ENCODE results near the gene SH2D2A. TPM values are rescaled to one million over a fixed set of nuclear protein-coding genes. Genes with fewer than 3 reads are reported as not detected.

Gene SH2D2A
- polyA plus RNA-seq, 1 donor: 0.39 TPM

DNA sequence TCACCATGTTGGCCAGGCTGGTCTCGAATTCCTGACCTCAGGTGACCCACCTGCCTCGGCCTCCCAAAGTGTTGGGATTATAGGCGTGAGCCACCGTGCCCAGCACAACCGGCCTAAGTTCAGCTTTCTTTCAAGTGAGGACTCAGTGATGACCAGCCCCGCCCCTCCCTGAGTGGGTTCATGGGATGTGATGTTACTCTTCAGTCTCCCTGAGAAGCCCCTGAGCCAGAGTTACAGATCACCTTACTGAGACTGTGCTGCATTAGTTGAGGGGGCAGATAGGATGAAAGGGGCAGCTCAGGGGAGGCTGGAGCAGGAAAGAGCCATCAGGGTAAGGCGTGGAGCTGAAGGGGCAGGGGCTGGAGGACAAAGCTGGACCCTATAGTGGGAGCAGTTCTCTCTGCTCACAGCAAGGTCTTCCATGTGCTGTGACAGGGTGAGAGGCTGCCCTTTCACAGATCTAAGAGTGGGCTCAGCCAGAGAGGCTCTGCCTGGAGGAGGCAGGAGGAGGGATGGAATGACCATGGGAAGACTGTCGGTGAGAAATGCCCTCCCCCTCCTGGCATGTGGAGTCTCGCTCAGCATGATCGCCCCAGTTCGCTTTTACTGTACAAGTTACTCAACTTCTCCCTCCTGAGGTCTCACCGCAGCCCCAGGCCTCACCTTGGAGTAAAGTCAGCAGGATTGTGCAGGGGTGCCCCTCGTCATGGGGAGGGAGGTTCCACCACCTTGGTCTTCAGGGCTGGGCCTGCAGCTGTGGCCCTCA lies 13.4 kb downstream of the SH2D2A start:
- no peak for DNase-seq (ENCODE audit: low read depth)

DNA sequence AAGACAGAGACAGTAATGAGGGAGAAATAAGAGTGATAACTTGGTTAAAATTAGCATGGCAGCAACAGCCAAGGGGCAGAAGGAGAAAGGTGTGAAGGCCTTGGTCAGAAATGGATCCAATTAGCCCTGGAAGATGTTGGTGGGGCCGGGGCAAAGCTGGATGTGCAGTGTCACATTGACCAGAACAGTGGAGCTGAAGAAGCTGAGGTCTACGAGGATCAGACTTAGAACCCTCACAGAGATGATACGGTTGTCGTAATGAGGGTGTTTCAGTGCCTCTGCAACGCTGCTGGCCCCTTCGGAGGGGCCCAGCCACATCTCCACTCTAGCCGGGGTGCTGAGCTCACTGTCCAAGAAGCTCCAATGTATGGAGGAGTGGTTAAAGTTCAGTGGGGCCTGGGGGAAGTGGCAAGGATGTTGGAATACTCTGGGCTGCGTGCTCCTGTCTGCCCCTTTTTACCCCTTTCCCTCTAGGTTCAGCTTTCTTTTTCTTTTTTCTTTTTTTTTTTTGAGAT lies 14.2 kb downstream of the SH2D2A start:
- no peak for DNase-seq (ENCODE audit: low read depth)

DNA sequence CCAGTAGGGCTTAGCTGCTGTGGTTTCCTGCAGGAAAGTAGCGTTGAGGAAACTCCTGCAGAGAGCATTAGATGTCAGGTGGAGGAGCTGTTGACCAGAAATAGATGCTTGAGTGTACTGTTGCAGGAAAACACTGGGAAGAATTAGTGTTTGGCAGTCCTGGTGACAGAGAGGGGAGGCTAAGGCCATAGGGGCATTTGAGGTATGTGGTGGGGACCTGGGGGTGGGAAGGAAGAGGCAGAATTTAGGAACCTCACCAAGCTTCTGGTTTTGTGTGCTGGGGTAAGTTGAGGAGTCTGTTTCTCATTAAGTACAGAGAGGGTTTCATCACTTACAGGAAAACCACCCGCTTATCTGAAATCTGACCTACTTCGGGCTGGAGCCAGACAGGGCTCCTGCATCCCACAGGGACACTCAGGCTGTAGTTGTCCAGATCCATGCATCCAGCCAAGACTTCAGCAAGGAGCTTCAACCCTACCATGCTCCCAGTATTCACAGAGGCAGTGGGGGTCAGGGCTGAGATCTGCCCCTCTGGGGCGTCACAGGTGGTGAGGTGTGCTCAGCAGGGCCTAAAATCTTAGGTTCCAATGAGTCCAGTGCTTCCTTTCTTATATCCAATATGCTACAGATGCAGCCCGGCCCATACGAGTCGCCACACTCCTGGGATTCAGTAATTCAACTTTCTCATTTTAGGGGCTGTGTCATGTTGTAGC lies 15.1 kb downstream of the SH2D2A start:
- no peak for DNase-seq (ENCODE audit: low read depth)

DNA sequence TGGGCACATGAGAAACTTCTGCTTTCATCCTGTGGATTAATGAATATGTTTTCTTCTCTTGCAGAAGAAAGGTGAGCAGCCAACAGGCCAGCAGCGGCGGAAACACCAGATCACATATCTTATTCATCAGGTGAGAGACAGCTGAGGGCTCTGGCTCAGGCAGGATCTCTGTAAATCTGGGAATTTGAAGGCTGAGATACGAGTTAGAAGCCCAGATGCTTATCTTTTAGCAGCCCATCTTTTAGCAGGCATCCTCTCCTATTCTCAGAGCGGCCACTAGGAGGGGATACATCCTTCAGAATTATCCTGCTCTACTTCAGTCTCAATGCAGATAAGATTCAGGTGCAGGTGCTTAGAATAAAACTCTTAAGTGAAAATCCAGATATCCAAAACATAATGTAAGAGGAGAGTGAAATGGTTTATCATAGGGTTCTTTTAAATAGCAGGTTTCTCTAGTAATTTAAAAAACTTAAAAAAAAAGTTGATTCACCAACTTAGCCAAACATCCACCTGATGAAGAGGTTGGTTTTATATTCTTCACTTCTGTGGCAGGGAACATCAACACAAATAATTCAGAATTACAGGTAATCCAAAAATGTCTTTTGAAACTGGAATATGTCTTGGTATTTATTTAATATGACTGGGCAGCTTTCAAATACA lies 19.3 kb downstream of the SH2D2A start:
- DNase-seq (ENCODE audit: low read depth): no peak

DNA sequence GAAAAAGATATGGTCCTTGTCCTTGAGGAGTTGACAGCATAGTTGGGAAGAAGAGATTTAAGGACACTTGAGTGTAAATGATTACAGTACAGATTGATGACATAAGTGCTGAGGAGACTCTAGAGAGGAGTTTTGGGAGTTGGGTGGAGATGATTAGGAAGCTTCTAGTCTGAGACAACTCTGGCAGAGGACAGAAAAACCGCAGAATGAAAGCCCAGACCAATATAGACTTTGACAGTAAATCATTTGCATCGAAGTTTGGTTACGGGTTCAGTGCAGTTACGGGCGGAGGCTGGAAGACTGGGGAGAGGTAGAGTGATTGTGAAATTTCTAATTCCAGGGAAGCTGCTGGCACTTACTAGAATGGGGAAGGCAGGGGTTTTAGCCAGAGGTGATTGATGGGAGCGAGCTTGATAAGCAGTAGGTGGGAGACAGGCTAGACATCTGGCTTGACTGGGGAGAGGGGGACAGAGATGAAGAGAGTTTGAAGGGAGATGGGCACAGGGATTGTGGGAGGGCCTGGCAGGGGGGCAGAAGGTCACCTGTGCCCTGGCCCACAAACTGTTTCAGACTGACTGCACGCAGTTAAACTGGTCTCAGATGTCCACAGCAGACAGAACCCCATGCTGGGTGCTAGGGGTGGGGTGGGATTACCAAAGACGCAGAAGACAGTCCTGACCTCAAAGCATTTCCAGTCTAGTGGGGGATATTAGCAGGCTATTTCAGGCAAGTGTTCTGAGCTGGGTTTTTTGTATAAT lies 20.1 kb downstream of the SH2D2A start:
- DNase-seq (ENCODE audit: low read depth): no peak

DNA sequence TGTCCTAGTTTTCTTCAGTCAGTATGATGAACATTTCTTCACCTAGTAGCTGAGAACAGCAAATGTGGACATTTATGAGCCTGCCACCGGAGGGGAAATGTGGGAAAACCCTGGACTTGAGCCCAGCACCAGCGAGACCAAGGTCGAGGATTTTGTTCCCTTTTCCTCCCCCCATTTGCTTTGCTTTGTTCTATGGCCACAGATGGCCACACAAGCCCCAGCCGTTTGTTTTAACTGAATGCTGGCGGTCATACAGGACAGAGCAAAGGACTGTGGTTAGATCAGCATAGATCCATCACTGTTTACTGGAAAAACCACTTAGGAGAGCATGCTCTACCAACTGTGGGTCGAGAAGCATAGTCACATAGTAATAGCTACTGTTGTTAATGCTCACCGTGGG lies 20.9 kb downstream of the SH2D2A start:
- no peak for DNase-seq (ENCODE audit: low read depth)

DNA sequence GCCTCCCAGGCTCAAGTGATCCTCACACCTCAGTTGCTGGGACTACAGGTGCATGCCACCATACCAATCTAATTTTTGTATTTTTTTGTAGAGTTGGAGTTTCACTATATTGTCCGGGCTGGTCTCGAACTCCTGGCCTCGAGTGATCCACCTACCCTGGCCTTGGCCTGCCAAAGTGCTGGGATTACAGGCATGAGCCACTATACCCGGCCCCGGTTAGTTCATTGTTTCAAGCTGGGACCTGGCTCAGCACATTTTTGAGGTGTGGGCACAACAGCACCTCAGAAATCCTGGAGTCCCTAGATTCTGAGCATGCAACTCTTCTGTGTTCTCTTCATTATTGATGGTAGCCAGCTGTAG lies 21.3 kb downstream of the SH2D2A start:
- no peak for DNase-seq (ENCODE audit: low read depth)

DNA sequence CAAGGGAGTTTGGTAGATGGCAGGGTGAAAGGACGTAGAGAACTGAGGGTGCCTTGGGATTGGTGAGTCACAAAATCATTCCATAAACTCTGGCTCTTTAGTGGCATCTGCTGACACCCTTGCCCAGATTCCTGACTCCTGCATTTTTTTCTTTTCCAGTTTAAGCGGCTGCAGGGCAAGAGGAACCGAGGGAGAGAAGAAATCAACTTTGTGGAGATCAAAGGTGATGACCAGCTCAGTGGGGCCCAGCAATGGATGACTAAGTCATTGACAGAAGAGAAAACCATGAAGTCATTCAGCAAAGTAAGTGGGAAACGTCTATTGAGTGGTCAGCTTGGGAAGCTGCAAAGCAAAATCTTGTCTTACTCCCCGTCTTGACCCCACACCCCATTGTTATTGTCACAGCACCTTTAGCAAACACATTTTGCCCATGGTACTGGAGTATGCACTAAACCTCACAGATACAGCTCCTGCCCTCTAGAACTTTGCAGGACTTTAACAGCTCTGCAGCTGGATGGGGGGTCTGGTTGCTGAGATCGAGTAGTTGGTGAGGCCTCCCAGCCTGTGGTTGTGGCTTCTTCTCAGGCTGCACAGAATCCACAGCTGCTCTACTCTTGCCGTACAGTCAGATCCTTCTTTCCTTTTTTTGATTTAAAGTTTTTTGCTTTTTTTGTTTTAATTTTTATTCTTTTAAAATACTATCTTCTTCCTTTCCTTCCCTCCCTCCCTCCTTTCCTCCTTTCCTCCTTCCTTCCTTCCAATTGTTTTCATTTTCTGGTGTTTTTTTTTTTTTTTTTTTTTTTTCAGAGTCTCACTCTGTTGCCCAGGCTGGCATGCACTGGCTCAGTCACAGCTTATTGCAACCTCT lies 21.9 kb downstream of the SH2D2A start:
- no peak for DNase-seq (ENCODE audit: low read depth)

DNA sequence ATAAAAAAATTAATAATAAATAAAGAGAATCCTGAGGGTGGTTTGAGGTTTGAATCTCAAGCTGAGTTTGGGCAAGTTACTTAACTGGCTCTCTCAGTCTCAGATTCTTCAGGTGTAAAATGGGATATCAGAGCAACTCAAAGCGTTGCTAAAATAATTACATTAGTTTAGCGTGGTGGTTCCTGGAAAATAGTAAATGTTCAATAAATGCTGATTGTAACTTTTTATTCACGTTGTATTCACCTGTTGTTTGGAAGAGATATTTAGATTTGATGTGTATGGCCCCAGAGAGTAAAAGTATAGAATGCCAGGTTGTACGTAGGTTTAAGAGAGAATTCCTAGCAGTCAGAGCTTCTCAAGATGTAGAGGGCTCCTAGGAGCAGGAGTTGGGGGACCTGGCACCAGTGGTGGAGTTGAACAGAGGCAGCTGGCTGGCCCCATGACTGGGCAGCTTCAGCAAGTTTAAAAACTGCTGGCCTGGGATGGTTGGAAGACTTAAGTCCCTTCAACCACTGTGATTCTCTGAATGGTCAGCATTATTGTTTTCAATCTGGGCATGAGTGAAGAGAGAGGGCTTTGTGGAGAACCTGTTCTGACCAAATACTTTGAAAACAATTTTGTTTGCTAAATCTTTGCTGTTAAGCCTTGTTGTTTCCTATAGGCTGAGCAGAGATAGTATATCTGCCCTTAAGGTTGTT lies 26.9 kb downstream of the SH2D2A start:
- DNase-seq (ENCODE audit: low read depth): no peak

DNA sequence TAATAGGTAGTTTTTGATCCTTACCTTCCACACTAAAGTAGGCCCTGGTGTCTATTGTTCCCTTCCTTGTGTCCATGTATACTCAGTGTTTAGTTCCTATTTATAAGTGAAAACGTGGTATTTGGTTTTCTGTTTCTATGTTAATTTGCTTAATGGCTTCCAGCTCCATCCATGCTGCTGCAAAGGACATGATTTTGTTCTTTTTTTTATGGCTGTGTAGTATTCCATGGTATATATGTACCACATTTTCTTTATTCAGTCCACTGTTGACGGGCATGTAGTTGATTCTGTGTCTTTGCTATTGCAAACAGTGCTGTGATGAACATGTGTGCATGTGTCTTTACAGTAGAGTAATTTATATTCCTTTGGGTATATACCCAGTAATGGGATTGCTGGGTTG lies 28.5 kb downstream of the SH2D2A start:
- no peak for DNase-seq (ENCODE audit: low read depth)

DNA sequence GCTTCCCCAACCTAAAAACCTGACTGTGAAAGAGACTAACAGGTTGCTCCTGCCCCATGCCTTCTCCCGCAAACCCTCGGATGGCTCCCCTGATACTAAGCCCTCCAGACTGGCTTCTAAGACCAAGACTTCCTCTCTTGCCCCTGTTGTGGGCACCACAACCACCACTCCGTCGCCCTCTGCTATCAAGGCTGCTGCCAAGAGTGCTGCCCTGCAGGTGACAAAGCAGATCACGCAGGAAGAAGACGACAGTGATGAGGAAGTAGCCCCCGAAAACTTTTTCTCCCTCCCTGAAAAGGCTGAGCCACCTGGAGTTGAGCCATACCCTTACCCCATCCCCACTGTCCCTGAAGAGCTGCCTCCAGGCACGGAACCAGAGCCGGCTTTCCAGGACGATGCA lies 30.0 kb downstream of the SH2D2A start:
- no peak for DNase-seq (ENCODE audit: low read depth)

DNA sequence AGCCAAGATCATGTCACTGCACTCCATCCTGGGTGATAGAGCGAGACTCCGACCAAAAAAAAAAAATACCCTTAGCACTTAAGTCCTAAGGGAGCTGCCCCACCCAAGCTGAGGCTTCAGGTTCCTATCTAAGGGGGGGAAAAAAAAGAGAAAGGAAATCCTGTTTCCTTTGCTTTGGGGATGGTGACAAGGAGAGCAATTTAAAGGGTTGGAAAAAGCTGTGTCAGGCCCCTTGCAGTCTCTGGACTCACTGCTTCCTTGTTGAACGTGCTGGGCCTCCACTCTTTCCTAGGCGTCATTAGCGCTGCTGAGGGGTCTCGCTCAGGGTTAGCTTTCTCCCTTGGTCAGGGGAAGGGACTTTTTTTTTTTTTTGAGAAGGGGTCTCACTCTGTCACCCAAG lies 31.2 kb downstream of the SH2D2A start:
- DNase-seq (ENCODE audit: low read depth): no peak

DNA sequence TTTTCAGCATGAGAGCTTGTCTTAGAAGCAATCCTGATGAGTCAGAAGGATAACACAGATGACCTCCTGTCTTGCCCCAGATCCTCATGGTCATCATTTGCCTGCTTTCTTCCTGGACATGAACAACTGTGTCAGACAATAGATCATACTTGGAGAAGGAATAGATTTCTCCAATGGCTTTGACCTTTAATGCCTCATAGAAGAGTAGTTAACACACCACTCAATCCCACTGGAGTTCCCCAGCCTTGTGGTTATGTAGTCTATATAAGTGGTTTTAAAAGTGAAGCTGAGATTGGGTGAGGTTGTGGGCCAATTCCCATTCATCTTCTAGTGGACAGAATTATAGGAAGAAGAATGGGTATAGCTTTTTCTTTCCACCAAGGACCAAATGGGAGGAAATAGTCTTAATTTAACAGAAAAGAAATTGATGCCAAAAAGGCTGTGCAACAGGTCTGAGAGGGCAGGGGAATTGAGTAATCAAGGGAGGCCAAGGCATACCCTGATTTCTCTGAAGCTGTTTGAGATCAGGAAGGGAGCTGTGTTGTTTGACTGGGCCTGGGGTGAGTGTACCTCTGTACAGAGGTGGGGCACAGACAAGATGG lies 35.0 kb downstream of the SH2D2A start:
- no peak for DNase-seq (ENCODE audit: low read depth)

DNA sequence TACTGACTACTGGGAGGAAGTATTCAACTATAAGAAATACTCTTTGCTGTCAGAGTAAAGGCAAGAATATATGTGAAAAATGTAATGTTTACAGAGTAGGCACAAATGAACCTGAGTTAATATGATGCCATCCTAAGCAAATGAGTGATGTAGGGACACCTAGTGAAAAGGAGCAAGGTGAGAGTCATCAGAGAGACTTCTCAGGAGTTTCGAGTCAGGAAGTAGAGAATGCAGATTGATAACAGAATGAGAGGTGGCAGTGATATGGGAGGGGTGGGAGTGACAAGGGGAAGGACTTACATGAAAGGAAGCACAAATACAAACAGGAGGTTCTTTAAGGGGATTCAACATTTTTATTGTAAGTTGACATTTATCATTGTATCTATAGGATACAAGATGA lies 39.1 kb downstream of the SH2D2A start:
- DNase-seq (ENCODE audit: low read depth): no peak

DNA sequence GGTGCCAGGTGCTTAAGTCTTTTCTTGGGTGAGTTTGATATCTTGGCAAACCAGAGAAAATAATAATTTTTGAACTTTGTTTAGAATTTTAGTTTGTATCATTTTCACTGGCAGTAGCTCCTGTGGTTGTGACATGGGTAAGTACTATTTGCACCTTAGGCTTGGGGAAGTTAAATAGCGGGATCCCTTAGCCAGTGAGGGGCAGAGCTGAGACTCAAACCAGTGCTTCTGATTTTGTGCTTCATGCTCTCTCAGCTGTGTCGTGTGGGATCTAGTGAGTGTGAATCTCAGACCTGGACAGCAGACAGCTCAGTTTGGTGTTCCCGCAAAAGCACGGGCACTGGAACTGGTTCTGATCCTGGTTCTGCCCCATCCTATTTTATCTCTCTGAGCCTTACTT lies 39.7 kb downstream of the SH2D2A start:
- no peak for DNase-seq (ENCODE audit: low read depth)

DNA sequence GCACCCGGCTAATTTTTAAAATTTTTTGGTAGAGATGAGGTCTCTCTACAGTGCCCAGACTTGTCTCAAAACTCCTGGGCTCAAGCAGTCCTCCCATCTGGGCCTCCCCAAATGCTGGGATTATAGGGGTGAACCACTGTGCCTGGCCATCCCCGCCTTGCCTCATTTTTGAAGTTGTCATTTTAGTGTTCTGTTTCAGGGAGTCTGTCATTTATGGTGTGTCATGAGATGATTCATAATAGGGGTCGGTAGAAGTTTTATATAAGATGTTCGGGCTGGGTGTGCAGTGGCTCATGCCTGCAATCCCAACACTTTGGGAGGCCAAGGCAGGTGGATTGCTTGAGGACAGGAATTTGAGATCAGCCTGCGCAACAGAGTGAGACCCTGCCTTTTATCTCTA lies 40.8 kb downstream of the SH2D2A start:
- no peak for DNase-seq (ENCODE audit: low read depth)

DNA sequence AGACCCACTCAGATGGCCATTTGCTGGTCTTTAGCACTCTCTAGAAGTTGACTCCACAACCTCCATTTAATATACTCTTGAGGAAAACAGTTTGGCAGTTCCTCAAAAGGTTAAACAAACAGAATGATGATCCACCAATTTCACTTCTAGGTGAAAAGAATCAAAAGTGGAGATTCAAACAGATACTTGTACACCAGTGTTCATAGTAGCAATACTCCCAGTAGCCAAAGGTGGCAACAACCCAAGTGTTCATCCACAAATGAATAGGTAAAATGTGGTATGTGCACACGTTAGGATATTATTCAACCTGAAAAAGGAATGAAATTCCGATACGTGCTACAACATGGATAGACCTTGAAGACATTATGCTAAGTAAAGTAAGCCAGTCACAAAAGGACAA lies 43.0 kb downstream of the SH2D2A start:
- DNase-seq (ENCODE audit: low read depth): no peak

DNA sequence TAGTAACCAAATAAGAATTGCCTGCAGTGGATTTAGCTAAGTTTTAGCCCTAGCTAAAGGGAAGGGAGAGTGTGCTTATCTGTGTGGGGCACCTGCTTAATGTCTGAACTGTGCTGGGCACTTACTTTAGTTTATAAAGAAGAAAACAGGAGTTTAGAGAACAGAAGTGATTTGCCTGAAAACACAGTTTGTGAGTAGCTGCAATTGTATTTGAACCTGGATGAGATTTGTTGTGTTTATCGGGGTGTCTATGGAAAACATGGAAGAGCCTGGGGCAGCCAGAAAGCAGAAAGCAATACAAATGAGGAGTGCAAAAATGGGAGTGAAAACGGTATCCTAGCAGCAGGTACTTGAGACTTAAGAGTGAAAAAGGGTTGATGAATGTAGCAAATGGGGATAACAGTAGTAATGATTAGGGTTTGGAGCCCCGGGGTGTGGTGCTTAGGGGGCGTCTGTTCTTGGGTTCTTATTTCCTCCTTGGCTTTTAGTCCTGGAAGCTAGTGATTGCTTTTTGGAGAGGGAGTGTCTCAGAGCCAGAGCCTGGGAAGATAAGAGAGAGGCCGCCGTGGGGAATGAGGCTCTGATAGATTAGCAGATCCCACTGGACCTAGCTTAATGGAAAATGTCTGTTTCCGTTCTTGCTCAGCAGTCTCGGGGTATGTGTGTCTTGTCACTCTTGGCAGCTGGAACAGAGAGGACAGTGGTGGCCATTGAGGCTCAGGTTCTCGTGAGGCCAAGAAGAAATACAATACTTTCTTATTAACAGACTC lies 43.7 kb downstream of the SH2D2A start:
- no peak for DNase-seq (ENCODE audit: low read depth)

DNA sequence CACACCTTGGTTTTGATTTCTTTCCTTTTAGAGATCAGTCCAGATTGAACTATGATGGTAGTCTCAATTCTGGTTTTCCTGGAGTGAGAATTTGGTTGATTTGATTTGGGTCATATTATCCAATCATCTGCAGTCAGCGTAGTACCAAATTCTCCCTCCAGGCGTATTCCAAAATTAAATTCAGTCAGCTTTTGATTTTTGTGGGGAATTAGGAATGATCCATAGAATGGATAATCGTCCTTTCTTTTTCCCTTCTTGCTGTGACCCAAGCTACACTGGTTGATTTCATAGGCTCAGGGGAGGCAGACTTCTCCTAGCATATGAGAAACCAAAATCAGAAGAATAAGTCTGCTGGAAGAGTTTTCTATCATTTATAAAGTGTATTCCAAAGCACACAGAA lies 44.4 kb downstream of the SH2D2A start:
- no peak for DNase-seq (ENCODE audit: low read depth)
